Inflammatory macrophage treated with lipopolysaccharide for 1 hour (primary cell): ENCODE data around the gene USP7.
A peak's percentile ranks its signal among the peaks of the same experiment; 100 is the strongest.
"Not testable (repeated sequence)": the region's sequence is repeated elsewhere in the genome, so short reads cannot be mapped to it uniquely, and the experiment has no call there.

Experiments
- DNase-seq, 2 donors: peaks; one replicate each; pipeline ENCODE4 v3.0.0-alpha.2; 2020 to 2022

USP7 gene

GRCh38 chr16:8874388-8874787, 89.3 kb downstream of the USP7 start:
- DNase-seq, result no peak

GRCh38 chr16:8873866-8874195, 89.9 kb downstream of the USP7 start:
- not testable (repeated sequence) for DNase-seq

GRCh38 chr16:8872967-8873865, 90.5 kb downstream of the USP7 start:
- no peak for DNase-seq

GRCh38 chr16:8872071-8872470, 91.6 kb downstream of the USP7 start:
- no peak for DNase-seq

- not testable (repeated sequence) for DNase-seq
These were observed 93.8 kb downstream of the USP7 start for GRCh38 chr16:8869988-8870241.

GRCh38 chr16:8869212-8869987, 94.3 kb downstream of the USP7 start:
- DNase-seq, result no peak

GRCh38 chr16:8868416-8869211, 95.1 kb downstream of the USP7 start, which contains the start of gene CARHSP1:
CARHSP1 (minus strand) TSS chr16:8869006; CDS start chr16:8859328, 9,678 bp downstream.
- DNase-seq, result peak; percentile 86 to 89

- no peak for DNase-seq
These were observed 95.7 kb downstream of the USP7 start for GRCh38 chr16:8867932-8868415.

- no peak for DNase-seq
These were observed 96.3 kb downstream of the USP7 start for GRCh38 chr16:8867216-8867931.

- DNase-seq, result no peak
These were observed 96.9 kb downstream of the USP7 start for GRCh38 chr16:8866884-8867215.

- no peak for DNase-seq
These were observed 97.4 kb downstream of the USP7 start for GRCh38 chr16:8866118-8866883.

GRCh38 chr16:8865145-8865882, 98.4 kb downstream of the USP7 start:
- no peak for DNase-seq

- no peak for DNase-seq
These were observed 99.1 kb downstream of the USP7 start for GRCh38 chr16:8864480-8865110.

- DNase-seq, result no peak
These were observed 99.9 kb downstream of the USP7 start for GRCh38 chr16:8863594-8864424.

- no peak for DNase-seq
These were observed 101.2 kb downstream of the USP7 start for GRCh38 chr16:8862309-8863130.

GRCh38 chr16:8861563-8862308, 102.0 kb downstream of the USP7 start:
- no peak for DNase-seq

- no peak for DNase-seq
These were observed 103.5 kb downstream of the USP7 start for GRCh38 chr16:8859913-8860881.
